Subcutaneous adipose tissue (tissue), 4 donors: Measurements from ENCODE around the gene NR6A1. TPM values are rescaled to one million over a fixed set of nuclear protein-coding genes. Genes with fewer than 3 reads are reported as not detected.

ENCODE experiments used
- CTCF ChIP-seq: fragments of 450-650 bp; IDR thresholded peaks from one replicate; pipeline ENCODE4 v1.5.1; 2016; ENCODE audit warnings: low read depth, mild to moderate bottlenecking, control low read depth, antibody characterized with exemption, moderate library complexity
- total RNA-seq, 4 donors: library from RNA; depleted of rRNA; stranded (reverse); fragments of >200 nt; gene quantifications; one replicate each; pipeline ENCODE4 v1.1.0, GENCODE V29; 2016

Gene NR6A1
- total RNA-seq, 4 donors from 2014 or later, result 0.65 to 4.4 (median 1.6) TPM

- TF ChIP-seq CTCF, result no peak
Observed at GRCh38 chr9:124730772-124731171, 40.3 kb downstream of the NR6A1 start.

- TF ChIP-seq CTCF, result no peak
Observed at GRCh38 chr9:124726886-124727285, 44.2 kb downstream of the NR6A1 start.

GRCh38 chr9:124725068-124725452 is 46.1 kb downstream of the NR6A1 start:
- TF ChIP-seq CTCF, result no peak

- no peak for TF ChIP-seq CTCF
Observed at GRCh38 chr9:124724415-124725067, 46.6 kb downstream of the NR6A1 start.

GRCh38 chr9:124723352-124723751 is 47.8 kb downstream of the NR6A1 start:
- TF ChIP-seq CTCF, result no peak

- no peak for TF ChIP-seq CTCF
Observed at GRCh38 chr9:124721109-124721906, 49.8 kb downstream of the NR6A1 start.

GRCh38 chr9:124720429-124721108 is 50.5 kb downstream of the NR6A1 start:
- no peak for TF ChIP-seq CTCF
